ENCODE measurements around the gene CLASP2. TPM values are rescaled to one million over a fixed set of nuclear protein-coding genes. Genes with fewer than 3 reads are reported as not detected.
A peak's percentile ranks its signal among the peaks of the same experiment; 100 is the strongest.

The CLASP2 gene
- total RNA-seq, 1 donor from 2014 or later, result 125 TPM

GRCh38 chr3:33488683-33489082 is 229.4 kb downstream of the CLASP2 start:
- TF ChIP-seq EZH2phosphoT487 (IDR thresholded peaks at IDR 0.05), result no peak
- no peak for TF ChIP-seq EZH2 (IDR thresholded peaks at IDR 0.05)
- no peak for TF ChIP-seq CTCF (IDR thresholded peaks at IDR 0.05)
- DNase-seq (ENCODE audit: low spot score), result no peak

GRCh38 chr3:33488246-33488645 is 229.8 kb downstream of the CLASP2 start:
- Histone ChIP-seq H3K4me3 (no peak overlapping the region), H3K4me2 (no peak overlapping the region), H4K20me1 (ENCODE audit: low read depth) (no peaks in the 10 kb centered on the region), H3K4me1 (no peaks in the 10 kb centered on the region), H2AFZ (replicated peaks) (peak overlapping the region; percentile 74), H3F3A (ENCODE audit: low read depth) (no peaks in the 10 kb centered on the region), H3K79me2 (ENCODE audit: low read depth) (no peaks in the 10 kb centered on the region), H3K9me3 (ENCODE audit: low read depth) (no peaks in the 10 kb centered on the region), H3K36me3 (no peaks in the 10 kb centered on the region), H3K27me3 (no peaks in the 10 kb centered on the region), H3K27ac (no peak overlapping the region), H3K9ac (no peak overlapping the region)
- no peaks in the 10 kb centered on the region for H3K36me3 Mint-ChIP-seq
- H3K9me3 Mint-ChIP-seq, result no peaks in the 10 kb centered on the region
- peaks cover 2% of the 10 kb centered on the region for H3K27me3 Mint-ChIP-seq (ENCODE audit: insufficient read depth, low read depth)
- no peak for TF ChIP-seq EZH2 (IDR thresholded peaks at IDR 0.05)
- TF ChIP-seq EZH2phosphoT487 (IDR thresholded peaks at IDR 0.05), result no peak
- no peak for TF ChIP-seq CTCF (IDR thresholded peaks at IDR 0.05)
- DNase-seq (ENCODE audit: low spot score), result no peak
- H3K4me1 Mint-ChIP-seq, result no peaks in the 10 kb centered on the region
- no peak overlapping the region for H3K4me3 Mint-ChIP-seq
- no peak overlapping the region for H3K27ac Mint-ChIP-seq

More at GRCh38 chr3:33488683-33489082, 229.4 kb downstream of the CLASP2 start:
- no peaks in the 10 kb centered on the region for H3K9me3 Mint-ChIP-seq
- no peak overlapping the region for H2AFZ ChIP-seq (replicated peaks)
- no peak overlapping the region for H3K4me3 Mint-ChIP-seq
- no peaks in the 10 kb centered on the region for H3K36me3 Mint-ChIP-seq
- H3K27me3 Mint-ChIP-seq (ENCODE audit: insufficient read depth, low read depth), result peaks cover 2% of the 10 kb centered on the region
- H3K4me1 ChIP-seq, result no peaks in the 10 kb centered on the region
- H3K9me3 ChIP-seq (ENCODE audit: low read depth), result no peaks in the 10 kb centered on the region
- no peaks in the 10 kb centered on the region for H3K27me3 ChIP-seq
- no peak overlapping the region for H3K27ac ChIP-seq
- no peaks in the 10 kb centered on the region for H4K20me1 ChIP-seq (ENCODE audit: low read depth)
- H3K27ac Mint-ChIP-seq, result no peak overlapping the region
- no peaks in the 10 kb centered on the region for H3K4me1 Mint-ChIP-seq
- H3F3A ChIP-seq (ENCODE audit: low read depth), result no peaks in the 10 kb centered on the region
- no peaks in the 10 kb centered on the region for H3K79me2 ChIP-seq (ENCODE audit: low read depth)
- no peak overlapping the region for H3K4me2 ChIP-seq
- H3K9ac ChIP-seq, result no peak overlapping the region
- no peak overlapping the region for H3K4me3 ChIP-seq
- no peaks in the 10 kb centered on the region for H3K36me3 ChIP-seq

- DNase-seq (ENCODE audit: low spot score), result no peak
- H3K27me3 Mint-ChIP-seq (ENCODE audit: insufficient read depth, low read depth), result no peaks in the 10 kb centered on the region
- no peaks in the 10 kb centered on the region for H3K4me1 ChIP-seq
- H3K36me3 Mint-ChIP-seq, result no peaks in the 10 kb centered on the region
- no peaks in the 10 kb centered on the region for H3K79me2 ChIP-seq (ENCODE audit: low read depth)
- TF ChIP-seq CTCF (IDR thresholded peaks at IDR 0.05), result no peak
- TF ChIP-seq EZH2 (IDR thresholded peaks at IDR 0.05), result no peak
- no peaks in the 10 kb centered on the region for H3K27me3 ChIP-seq
- H3K4me2 ChIP-seq, result no peak overlapping the region
- H3K9me3 Mint-ChIP-seq, result peaks cover 21% of the 10 kb centered on the region
- H3K9ac ChIP-seq, result no peak overlapping the region
- H3K36me3 ChIP-seq, result peaks cover 6% of the 10 kb centered on the region
- H2AFZ ChIP-seq (replicated peaks), result no peak overlapping the region
- H3K27ac ChIP-seq, result no peak overlapping the region
- no peaks in the 10 kb centered on the region for H3K4me1 Mint-ChIP-seq
- no peaks in the 10 kb centered on the region for H3F3A ChIP-seq (ENCODE audit: low read depth)
- H4K20me1 ChIP-seq (ENCODE audit: low read depth), result no peaks in the 10 kb centered on the region
- no peak overlapping the region for H3K4me3 ChIP-seq
- H3K9me3 ChIP-seq (ENCODE audit: low read depth), result peaks cover 15% of the 10 kb centered on the region
- H3K4me3 Mint-ChIP-seq, result no peak overlapping the region
- no peak overlapping the region for H3K27ac Mint-ChIP-seq
These were observed 235.9 kb downstream of the CLASP2 start for GRCh38 chr3:33482111-33482521.

All from neural progenitor cell (in vitro differentiated cells).